GM12892 (cell line): ENCODE measurements around the gene CHMP6.

Experiments
- POLR2A ChIP-seq: IDR thresholded peaks from 2 replicates; pipeline ENCODE4 v1.6.1; 2011; ENCODE audit warnings: low read depth, low read length, control low read depth
- POLR2AphosphoS5 ChIP-seq: IDR thresholded peaks from 2 replicates; pipeline ENCODE4 v1.6.1; 2011; ENCODE audit warnings: low read depth, low read length, control low read depth
- TAF1 ChIP-seq: IDR thresholded peaks from 2 replicates; pipeline ENCODE4 v1.6.1; 2011; ENCODE audit warnings: low read depth, mild to moderate bottlenecking, control low read depth, low read length, borderline replicate concordance

DNA sequence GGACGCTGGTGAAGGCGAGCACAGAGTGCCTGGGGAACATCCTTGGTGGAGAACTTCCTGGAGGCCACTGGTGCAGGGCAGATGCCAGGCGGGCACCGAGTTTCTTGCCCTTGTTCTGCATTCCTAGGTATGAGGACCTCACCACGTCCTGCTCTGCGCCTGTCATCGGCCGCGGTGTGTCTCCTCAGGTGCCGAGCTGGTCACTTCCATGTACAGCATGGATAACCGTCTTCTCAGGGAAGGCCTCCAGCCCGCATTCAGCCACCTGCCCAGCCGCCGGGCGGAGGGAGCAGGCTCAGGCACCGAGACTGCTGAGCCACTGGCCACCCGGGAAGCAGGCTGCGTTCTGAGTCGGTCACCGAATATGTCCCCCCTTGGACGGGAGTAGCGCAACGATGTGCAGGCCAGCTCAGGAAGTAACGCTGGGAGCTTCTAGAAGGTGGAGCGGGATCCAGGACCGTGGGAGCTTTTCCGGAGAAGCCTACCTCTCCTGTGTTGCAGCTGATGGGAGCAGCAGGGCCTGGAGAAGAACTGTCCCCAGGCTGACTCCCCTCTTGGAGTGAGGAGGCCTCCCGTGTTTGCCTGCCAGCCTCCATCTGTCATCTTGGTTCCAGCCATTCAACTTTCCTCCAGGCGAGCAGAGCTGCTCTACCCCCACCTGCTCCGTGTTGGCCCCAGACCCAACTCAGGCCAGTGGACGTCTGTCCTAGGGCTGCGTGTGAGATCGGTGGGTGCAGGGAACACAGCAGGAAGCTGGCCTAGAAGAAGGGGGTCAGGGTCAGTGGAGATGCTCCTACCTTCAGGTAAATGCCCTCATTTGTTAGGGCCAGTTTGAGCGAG lies 41.2 kb downstream of the CHMP6 start:
- no peak for TF ChIP-seq POLR2A
- no peak for TF ChIP-seq POLR2AphosphoS5
- TF ChIP-seq TAF1 = no peak
